ENCODE results near the gene STK24.

DNA sequence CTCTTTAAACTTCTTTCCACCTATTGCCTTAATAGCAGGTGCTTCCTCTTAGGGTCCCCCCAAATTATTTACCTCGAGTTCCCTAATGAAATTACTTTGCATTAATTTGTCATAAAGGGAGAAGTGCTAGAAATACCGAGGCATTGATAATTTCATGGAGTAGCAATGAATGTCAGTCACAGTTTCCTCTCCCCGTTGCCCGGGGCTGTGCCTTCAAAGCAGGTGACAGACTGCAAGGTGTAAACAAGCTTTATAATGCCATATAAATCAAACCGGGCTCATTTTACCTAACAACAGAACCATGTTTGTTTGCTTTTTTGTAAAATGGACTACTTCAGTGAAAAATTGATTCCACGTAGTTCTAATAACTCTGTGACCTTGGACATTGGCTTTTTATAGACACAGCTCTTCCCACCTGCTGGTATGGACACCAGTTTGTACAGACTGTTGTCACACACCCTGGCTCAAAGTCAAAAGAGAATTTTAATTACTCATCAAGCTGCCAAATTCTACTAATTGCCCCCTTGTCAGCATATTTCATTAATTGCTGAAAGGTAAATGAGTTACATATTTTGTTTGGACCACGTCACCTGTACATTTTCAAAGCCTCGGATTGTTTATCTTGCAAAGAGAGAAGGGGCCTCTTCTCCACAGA lies 171.1 kb downstream of the STK24 start:
- TF ChIP-seq, protein P1, sequence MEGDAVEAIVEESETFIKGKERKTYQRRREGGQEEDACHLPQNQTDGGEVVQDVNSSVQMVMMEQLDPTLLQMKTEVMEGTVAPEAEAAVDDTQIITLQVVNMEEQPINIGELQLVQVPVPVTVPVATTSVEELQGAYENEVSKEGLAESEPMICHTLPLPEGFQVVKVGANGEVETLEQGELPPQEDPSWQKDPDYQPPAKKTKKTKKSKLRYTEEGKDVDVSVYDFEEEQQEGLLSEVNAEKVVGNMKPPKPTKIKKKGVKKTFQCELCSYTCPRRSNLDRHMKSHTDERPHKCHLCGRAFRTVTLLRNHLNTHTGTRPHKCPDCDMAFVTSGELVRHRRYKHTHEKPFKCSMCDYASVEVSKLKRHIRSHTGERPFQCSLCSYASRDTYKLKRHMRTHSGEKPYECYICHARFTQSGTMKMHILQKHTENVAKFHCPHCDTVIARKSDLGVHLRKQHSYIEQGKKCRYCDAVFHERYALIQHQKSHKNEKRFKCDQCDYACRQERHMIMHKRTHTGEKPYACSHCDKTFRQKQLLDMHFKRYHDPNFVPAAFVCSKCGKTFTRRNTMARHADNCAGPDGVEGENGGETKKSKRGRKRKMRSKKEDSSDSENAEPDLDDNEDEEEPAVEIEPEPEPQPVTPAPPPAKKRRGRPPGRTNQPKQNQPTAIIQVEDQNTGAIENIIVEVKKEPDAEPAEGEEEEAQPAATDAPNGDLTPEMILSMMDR (IDR thresholded peaks at IDR 0.05; ENCODE audit: low read depth, low read length) = no peak
- no peak for TF ChIP-seq EZH2phosphoT487 (IDR thresholded peaks at IDR 0.05; ENCODE audit: low read depth)

Data from OCI-LY3 (cell line).